Mammary epithelial cell (primary cell): Measurements from ENCODE around the gene WWP2.

ENCODE experiments used
- EZH2 ChIP-seq: IDR thresholded peaks from 2 replicates; pipeline ENCODE4 v1.6.1; 2012; ENCODE audit warnings: low read length, inconsistent platforms, borderline replicate concordance
- TF ChIP-seq, protein P1 (sequence below), 2 donors: IDR thresholded peaks in 1 of 2; conservative IDR thresholded peaks in 1 of 2; 2 replicates each; pipeline ENCODE4 v1.5.1; 2011 to 2012; ENCODE audit warnings: inconsistent platforms in 2 of 2, low read length in 2 of 2, mild to moderate bottlenecking in 2 of 2, control low read depth in 1 of 2, low read depth in 1 of 2; ENCODE audit not compliant: insufficient read depth in 1 of 2; ENCODE audit errors: extremely low read depth in 1 of 2

DNA sequence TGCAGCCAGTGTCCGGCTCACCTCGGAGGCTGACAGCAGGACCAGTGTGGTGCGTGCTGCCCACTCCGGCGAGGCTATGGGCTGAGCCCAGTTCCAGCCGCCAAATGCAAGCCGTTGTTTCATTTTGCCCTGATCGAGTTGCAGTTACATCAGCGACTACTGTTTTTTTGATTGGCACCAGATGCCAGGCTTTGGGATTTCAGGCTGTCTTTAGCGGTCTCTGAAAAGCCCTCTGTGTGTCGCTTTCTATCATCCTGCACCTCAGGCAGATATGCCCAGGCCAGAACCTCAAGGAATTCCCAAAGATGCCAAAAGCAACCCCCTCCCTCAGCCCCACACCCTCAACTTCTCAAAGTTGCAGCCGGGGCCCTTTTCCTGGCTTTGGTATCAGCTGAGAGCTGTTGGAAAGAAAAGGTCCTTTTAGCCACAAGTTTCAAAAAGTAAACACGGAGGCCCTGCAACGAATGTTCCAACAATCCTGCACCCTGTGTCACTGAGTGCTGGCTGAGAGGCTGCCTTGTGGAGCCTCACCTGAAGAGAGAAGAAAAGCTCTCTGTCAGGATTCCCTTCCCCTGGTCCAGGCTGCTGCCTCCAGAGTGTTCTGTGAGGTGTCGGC lies 58.9 kb downstream of the WWP2 start:
- TF ChIP-seq, protein P1, sequence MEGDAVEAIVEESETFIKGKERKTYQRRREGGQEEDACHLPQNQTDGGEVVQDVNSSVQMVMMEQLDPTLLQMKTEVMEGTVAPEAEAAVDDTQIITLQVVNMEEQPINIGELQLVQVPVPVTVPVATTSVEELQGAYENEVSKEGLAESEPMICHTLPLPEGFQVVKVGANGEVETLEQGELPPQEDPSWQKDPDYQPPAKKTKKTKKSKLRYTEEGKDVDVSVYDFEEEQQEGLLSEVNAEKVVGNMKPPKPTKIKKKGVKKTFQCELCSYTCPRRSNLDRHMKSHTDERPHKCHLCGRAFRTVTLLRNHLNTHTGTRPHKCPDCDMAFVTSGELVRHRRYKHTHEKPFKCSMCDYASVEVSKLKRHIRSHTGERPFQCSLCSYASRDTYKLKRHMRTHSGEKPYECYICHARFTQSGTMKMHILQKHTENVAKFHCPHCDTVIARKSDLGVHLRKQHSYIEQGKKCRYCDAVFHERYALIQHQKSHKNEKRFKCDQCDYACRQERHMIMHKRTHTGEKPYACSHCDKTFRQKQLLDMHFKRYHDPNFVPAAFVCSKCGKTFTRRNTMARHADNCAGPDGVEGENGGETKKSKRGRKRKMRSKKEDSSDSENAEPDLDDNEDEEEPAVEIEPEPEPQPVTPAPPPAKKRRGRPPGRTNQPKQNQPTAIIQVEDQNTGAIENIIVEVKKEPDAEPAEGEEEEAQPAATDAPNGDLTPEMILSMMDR (conservative IDR thresholded peaks at IDR 0.05 in 1 of 2, IDR thresholded peaks at IDR 0.05 in 1 of 2; ENCODE audit: extremely low read depth in 1 of 2, insufficient read depth in 1 of 2, low read depth in 1 of 2, low read length in 2 of 2), result no peak
- no peak for TF ChIP-seq EZH2
